K562 (cell line): Measurements from ENCODE around the gene CDCP1. TPM values are rescaled to one million over a fixed set of nuclear protein-coding genes. Genes with fewer than 3 reads are reported as not detected.

Source experiments
- BACH1 ChIP-seq: fragments of 200-800 bp; sonication (Bioruptor generic); IDR thresholded peaks from 2 replicates; pipeline ENCODE4 v1.6.1; 2016; ENCODE audit warnings: missing genetic modification characterization, missing compliant biosample characterization
- CBX8 ChIP-seq: fragments of 200-600 bp; sonication (generic); IDR thresholded peaks from 2 replicates; pipeline ENCODE4 v1.6.1; 2012; ENCODE audit warnings: borderline replicate concordance, mixed run types, low read depth, mild to moderate bottlenecking, moderate library complexity, mixed read lengths, low read length, control low read depth, inconsistent platforms; ENCODE audit not compliant: poor library complexity, severe bottlenecking; ENCODE audit errors: extremely low read depth
- JUND ChIP-seq, 2 experiments: IDR thresholded peaks; 2 replicates in 1 of 2; 3 replicates in 1 of 2; pipeline ENCODE4 v1.6.1; 2011; ENCODE audit warnings: borderline replicate concordance in 2 of 2, low read depth in 2 of 2, low read length in 2 of 2, improper control_type of control experiment in 1 of 2, missing biosample characterization in 1 of 2, missing genetic modification characterization in 1 of 2, missing genetic modification reagents in 1 of 2
- TCF3 ChIP-seq: sonication (generic); formaldehyde crosslinking; IDR thresholded peaks from 2 replicates; pipeline ENCODE4 v1.4.0; 2020; ENCODE audit warnings: mild to moderate bottlenecking, missing genetic modification reagents
- ZNF133 ChIP-seq: fragments of 250-450 bp; sonication (Bioruptor Pico); IDR thresholded peaks from 2 replicates; pipeline ENCODE4 v1.4.0; 2020; ENCODE audit warnings: mild to moderate bottlenecking
- polyA plus RNA-seq, 8 experiments: library from polyadenylated mRNA; depleted of rRNA in 4 of 8; stranded (reverse) in 5 of 8; unstranded in 3 of 8; fragments of >200 nt; fragmentation: Nextera tagmentation in 2 of 8; fragmentation: Illumina TruSeq in 1 of 8; extraction: Ambion mirVana in 2 of 8; extraction: Trizol in 1 of 8; gene quantifications; 2 replicates each; pipeline versions ENCODE4 v1.2.1 to v1.2.3, GENCODE V29; 2011 to 2014; ENCODE audit warnings: inconsistent platforms in 1 of 8, missing spikeins in 1 of 8
- total RNA-seq, 7 experiments: library from RNA; depleted of rRNA in 6 of 7; stranded (reverse); fragments of >200 nt in 6 of 7; fragmentation: Illumina TruSeq in 2 of 7; extraction: Trizol in 2 of 7; gene quantifications; 2 replicates each; pipeline versions ENCODE4 v1.2.1 to v1.2.3, GENCODE V29; 2011 to 2021; ENCODE audit warnings: low replicate concordance in 1 of 7
- TF ChIP-seq, protein P1 (sequence below), 2 experiments: fragments of 450-650 bp; formaldehyde crosslinking in 1 of 2; IDR thresholded peaks; 2 replicates each; pipeline versions ENCODE4 v1.4.0 to v1.6.1; 2014 to 2020; ENCODE audit warnings: mild to moderate bottlenecking in 2 of 2, borderline replicate concordance in 1 of 2, low read depth in 1 of 2
- TF ChIP-seq, protein P2 (sequence below): fragments of 200-600 bp; sonication (generic); IDR thresholded peaks from one replicate; pipeline ENCODE4 v1.6.1; 2012; ENCODE audit warnings: mild to moderate bottlenecking, low read depth, low read length, inconsistent platforms

The CDCP1 gene
- total and polyA plus RNA-seq, 9 of the 15 experiments (the other 6 are each of a cell fraction or from before 2014, with no cell fraction given) = 3.9 to 16.4 (median 5.2) TPM

DNA sequence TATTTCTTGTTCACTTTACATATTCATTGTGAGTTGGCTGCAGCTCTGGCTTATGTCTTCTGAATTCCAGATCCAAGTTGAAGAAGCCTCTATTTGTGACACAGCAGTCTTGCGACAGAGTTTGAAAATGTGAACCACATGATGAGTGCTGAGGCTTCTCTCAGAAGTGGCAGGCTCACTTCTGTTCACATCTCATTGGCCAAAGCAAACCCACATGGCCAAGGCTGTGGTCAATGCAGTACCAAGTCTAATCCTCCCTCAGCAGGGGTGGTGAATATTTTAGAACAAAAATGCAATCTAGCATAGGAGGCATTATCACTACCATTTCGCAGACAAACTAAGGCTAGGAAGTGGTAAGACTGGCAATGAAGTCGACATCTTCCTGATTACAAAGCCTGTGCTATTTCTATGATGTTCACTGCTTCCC, 45.2 kb downstream of the CDCP1 start (continued):
- TF ChIP-seq, protein P1, sequence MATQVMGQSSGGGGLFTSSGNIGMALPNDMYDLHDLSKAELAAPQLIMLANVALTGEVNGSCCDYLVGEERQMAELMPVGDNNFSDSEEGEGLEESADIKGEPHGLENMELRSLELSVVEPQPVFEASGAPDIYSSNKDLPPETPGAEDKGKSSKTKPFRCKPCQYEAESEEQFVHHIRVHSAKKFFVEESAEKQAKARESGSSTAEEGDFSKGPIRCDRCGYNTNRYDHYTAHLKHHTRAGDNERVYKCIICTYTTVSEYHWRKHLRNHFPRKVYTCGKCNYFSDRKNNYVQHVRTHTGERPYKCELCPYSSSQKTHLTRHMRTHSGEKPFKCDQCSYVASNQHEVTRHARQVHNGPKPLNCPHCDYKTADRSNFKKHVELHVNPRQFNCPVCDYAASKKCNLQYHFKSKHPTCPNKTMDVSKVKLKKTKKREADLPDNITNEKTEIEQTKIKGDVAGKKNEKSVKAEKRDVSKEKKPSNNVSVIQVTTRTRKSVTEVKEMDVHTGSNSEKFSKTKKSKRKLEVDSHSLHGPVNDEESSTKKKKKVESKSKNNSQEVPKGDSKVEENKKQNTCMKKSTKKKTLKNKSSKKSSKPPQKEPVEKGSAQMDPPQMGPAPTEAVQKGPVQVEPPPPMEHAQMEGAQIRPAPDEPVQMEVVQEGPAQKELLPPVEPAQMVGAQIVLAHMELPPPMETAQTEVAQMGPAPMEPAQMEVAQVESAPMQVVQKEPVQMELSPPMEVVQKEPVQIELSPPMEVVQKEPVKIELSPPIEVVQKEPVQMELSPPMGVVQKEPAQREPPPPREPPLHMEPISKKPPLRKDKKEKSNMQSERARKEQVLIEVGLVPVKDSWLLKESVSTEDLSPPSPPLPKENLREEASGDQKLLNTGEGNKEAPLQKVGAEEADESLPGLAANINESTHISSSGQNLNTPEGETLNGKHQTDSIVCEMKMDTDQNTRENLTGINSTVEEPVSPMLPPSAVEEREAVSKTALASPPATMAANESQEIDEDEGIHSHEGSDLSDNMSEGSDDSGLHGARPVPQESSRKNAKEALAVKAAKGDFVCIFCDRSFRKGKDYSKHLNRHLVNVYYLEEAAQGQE (IDR thresholded peaks at IDR 0.05; ENCODE audit: borderline replicate concordance) = no peak
- TF ChIP-seq, protein P1 (CRISPR knock-in tag; IDR thresholded peaks at IDR 0.05; ENCODE audit: low read depth) = no peak
- TF ChIP-seq TCF3 (CRISPR knock-in tag) (no peak), JUND (IDR thresholded peaks at IDR 0.05; ENCODE audit: borderline replicate concordance, low read depth, low read length) (no peak), JUND (tag; IDR thresholded peaks at IDR 0.05; ENCODE audit: borderline replicate concordance, low read depth, low read length) (no peak), BACH1 (peak; percentile 54; the same call in 1 of the 2 replicates), ZNF133 (no peak), CBX8 (no peak)
- TF ChIP-seq, protein P2, sequence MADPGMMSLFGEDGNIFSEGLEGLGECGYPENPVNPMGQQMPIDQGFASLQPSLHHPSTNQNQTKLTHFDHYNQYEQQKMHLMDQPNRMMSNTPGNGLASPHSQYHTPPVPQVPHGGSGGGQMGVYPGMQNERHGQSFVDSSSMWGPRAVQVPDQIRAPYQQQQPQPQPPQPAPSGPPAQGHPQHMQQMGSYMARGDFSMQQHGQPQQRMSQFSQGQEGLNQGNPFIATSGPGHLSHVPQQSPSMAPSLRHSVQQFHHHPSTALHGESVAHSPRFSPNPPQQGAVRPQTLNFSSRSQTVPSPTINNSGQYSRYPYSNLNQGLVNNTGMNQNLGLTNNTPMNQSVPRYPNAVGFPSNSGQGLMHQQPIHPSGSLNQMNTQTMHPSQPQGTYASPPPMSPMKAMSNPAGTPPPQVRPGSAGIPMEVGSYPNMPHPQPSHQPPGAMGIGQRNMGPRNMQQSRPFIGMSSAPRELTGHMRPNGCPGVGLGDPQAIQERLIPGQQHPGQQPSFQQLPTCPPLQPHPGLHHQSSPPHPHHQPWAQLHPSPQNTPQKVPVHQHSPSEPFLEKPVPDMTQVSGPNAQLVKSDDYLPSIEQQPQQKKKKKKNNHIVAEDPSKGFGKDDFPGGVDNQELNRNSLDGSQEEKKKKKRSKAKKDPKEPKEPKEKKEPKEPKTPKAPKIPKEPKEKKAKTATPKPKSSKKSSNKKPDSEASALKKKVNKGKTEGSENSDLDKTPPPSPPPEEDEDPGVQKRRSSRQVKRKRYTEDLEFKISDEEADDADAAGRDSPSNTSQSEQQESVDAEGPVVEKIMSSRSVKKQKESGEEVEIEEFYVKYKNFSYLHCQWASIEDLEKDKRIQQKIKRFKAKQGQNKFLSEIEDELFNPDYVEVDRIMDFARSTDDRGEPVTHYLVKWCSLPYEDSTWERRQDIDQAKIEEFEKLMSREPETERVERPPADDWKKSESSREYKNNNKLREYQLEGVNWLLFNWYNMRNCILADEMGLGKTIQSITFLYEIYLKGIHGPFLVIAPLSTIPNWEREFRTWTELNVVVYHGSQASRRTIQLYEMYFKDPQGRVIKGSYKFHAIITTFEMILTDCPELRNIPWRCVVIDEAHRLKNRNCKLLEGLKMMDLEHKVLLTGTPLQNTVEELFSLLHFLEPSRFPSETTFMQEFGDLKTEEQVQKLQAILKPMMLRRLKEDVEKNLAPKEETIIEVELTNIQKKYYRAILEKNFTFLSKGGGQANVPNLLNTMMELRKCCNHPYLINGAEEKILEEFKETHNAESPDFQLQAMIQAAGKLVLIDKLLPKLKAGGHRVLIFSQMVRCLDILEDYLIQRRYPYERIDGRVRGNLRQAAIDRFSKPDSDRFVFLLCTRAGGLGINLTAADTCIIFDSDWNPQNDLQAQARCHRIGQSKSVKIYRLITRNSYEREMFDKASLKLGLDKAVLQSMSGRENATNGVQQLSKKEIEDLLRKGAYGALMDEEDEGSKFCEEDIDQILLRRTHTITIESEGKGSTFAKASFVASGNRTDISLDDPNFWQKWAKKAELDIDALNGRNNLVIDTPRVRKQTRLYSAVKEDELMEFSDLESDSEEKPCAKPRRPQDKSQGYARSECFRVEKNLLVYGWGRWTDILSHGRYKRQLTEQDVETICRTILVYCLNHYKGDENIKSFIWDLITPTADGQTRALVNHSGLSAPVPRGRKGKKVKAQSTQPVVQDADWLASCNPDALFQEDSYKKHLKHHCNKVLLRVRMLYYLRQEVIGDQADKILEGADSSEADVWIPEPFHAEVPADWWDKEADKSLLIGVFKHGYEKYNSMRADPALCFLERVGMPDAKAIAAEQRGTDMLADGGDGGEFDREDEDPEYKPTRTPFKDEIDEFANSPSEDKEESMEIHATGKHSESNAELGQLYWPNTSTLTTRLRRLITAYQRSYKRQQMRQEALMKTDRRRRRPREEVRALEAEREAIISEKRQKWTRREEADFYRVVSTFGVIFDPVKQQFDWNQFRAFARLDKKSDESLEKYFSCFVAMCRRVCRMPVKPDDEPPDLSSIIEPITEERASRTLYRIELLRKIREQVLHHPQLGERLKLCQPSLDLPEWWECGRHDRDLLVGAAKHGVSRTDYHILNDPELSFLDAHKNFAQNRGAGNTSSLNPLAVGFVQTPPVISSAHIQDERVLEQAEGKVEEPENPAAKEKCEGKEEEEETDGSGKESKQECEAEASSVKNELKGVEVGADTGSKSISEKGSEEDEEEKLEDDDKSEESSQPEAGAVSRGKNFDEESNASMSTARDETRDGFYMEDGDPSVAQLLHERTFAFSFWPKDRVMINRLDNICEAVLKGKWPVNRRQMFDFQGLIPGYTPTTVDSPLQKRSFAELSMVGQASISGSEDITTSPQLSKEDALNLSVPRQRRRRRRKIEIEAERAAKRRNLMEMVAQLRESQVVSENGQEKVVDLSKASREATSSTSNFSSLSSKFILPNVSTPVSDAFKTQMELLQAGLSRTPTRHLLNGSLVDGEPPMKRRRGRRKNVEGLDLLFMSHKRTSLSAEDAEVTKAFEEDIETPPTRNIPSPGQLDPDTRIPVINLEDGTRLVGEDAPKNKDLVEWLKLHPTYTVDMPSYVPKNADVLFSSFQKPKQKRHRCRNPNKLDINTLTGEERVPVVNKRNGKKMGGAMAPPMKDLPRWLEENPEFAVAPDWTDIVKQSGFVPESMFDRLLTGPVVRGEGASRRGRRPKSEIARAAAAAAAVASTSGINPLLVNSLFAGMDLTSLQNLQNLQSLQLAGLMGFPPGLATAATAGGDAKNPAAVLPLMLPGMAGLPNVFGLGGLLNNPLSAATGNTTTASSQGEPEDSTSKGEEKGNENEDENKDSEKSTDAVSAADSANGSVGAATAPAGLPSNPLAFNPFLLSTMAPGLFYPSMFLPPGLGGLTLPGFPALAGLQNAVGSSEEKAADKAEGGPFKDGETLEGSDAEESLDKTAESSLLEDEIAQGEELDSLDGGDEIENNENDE = no peak
